ENCODE measurements around the gene NSL1.

GRCh38 chr1:212828395-212828794 is 36.8 kb upstream of the NSL1 start:
- TF ChIP-seq CTCF (IDR thresholded peaks at IDR 0.05; ENCODE audit: insufficient read depth, low read length, poor library complexity, severe bottlenecking) (no peak), EZH2phosphoT487 (conservative IDR thresholded peaks at IDR 0.05; ENCODE audit: low read length) (no peak)

All from SU-DHL-6 (cell line).